ENCODE measurements around the gene EYS. TPM values are rescaled to one million over a fixed set of nuclear protein-coding genes. Genes with fewer than 3 reads are reported as not detected.

Gene EYS
- total RNA-seq, 1 experiment from 2014 or later: not detected

- TF ChIP-seq YY1 (IDR thresholded peaks at IDR 0.05; ENCODE audit: extremely low read depth, insufficient replicate concordance, low read depth, low read length) (no peak), POLR2AphosphoS5 (IDR thresholded peaks at IDR 0.05; ENCODE audit: low read depth, low read length) (no peak), RAD21 (IDR thresholded peaks at IDR 0.05; ENCODE audit: low read depth) (no peak), ELF1 (IDR thresholded peaks at IDR 0.05; ENCODE audit: borderline replicate concordance, low read depth) (no peak), CEBPB (IDR thresholded peaks at IDR 0.05; ENCODE audit: low read depth) (no peak), TCF7L2 (IDR thresholded peaks at IDR 0.05; ENCODE audit: borderline replicate concordance, extremely low read depth, insufficient read depth, insufficient read length) (no peak), SRF (IDR thresholded peaks at IDR 0.05; ENCODE audit: low read depth) (no peak)
These were observed 1448.3 kb downstream of the EYS start (continued) for GRCh38 chr6:64258752-64259151.

- ATAC-seq: no peak
- Histone ChIP-seq H3K4me1 (ENCODE audit: control insufficient read depth in 1 of 2, insufficient read depth in 2 of 2, low read length in 2 of 2) (no peaks in the 10 kb centered on the region), H4K20me1 (ENCODE audit: insufficient read depth) (no peaks in the 10 kb centered on the region), H3K27me3 (ENCODE audit: insufficient read depth, low read length) (no peaks in the 10 kb centered on the region), H3K9ac (ENCODE audit: low read length) (no peak overlapping the region), H3K36me3 (ENCODE audit: control insufficient read depth in 1 of 2, insufficient read depth in 2 of 2, low read length in 2 of 2) (no peaks in the 10 kb centered on the region), H3K9me3 (ENCODE audit: control insufficient read depth in 1 of 2, insufficient read depth in 1 of 2, low read depth in 1 of 2, low read length in 2 of 2) (peaks cover 0 to 3% of the 10 kb centered on the region in 2 experiments; a peak in 2 of 4 replicates), H3K9me2 (ENCODE audit: insufficient read depth) (no peaks in the 10 kb centered on the region), H3K4me2 (ENCODE audit: low read length) (no peak overlapping the region), H2AFZ (ENCODE audit: low read depth, low read length, poor library complexity, severe bottlenecking) (no peak overlapping the region), H3K79me2 (ENCODE audit: insufficient read depth, low read length) (no peaks in the 10 kb centered on the region), H3K4me3 (replicated peaks in 1 of 2; ENCODE audit: low read depth in 1 of 2, low read length in 2 of 2) (no peak overlapping the region), H3K27ac (ENCODE audit: low read depth, low read length) (no peak overlapping the region)
- TF ChIP-seq MAX (IDR thresholded peaks at IDR 0.05): no peak
- BruUV-seq (replicated peaks): no TSS peak
- ChIA-PET RAD21 (ENCODE audit: low non-redundant PET in 1 of 2, low total read pairs in 2 of 2, uncharacterized antibody in 2 of 2, unreplicated experiment in 2 of 2) (no interaction called here), CTCF (no interaction called here), POLR2A (no interaction called here)
- intact Hi-C loops (cut with micrococcal nuclease): no loop called here
- DNase-seq (ENCODE audit: low read depth, low spot score): no peak
These were observed 1448.7 kb downstream of the EYS start for GRCh38 chr6:64258302-64258701.

- ChIA-PET POLR2A (no interaction called here), CTCF (no interaction called here), RAD21 (ENCODE audit: low non-redundant PET in 1 of 2, low total read pairs in 2 of 2, uncharacterized antibody in 2 of 2, unreplicated experiment in 2 of 2) (no interaction called here)
- Histone ChIP-seq H4K20me1 (ENCODE audit: insufficient read depth) (no peaks in the 10 kb centered on the region), H3K4me1 (ENCODE audit: control insufficient read depth in 1 of 2, insufficient read depth in 2 of 2, low read length in 2 of 2) (no peaks in the 10 kb centered on the region), H2AFZ (ENCODE audit: low read depth, low read length, poor library complexity, severe bottlenecking) (no peak overlapping the region), H3K36me3 (ENCODE audit: control insufficient read depth in 1 of 2, insufficient read depth in 2 of 2, low read length in 2 of 2) (no peaks in the 10 kb centered on the region), H3K4me3 (replicated peaks in 1 of 2; ENCODE audit: low read depth in 1 of 2, low read length in 2 of 2) (no peak overlapping the region), H3K9me2 (ENCODE audit: insufficient read depth) (no peaks in the 10 kb centered on the region), H3K9me3 (ENCODE audit: control insufficient read depth in 1 of 2, insufficient read depth in 1 of 2, low read depth in 1 of 2, low read length in 2 of 2) (peaks cover 0 to 3% of the 10 kb centered on the region in 2 experiments; a peak in 2 of 4 replicates), H3K4me2 (ENCODE audit: low read length) (no peak overlapping the region), H3K27me3 (ENCODE audit: insufficient read depth, low read length) (no peaks in the 10 kb centered on the region), H3K9ac (ENCODE audit: low read length) (no peak overlapping the region), H3K79me2 (ENCODE audit: insufficient read depth, low read length) (no peaks in the 10 kb centered on the region), H3K27ac (ENCODE audit: low read depth, low read length) (no peak overlapping the region)
- ATAC-seq: no peak
- BruUV-seq (replicated peaks): no TSS peak
- intact Hi-C loops (cut with micrococcal nuclease): no loop called here
- no peak for DNase-seq (ENCODE audit: low read depth, low spot score)
- TF ChIP-seq ZFX (IDR thresholded peaks at IDR 0.05) (no peak), EZH2 (IDR thresholded peaks at IDR 0.05) (no peak), YY1 (IDR thresholded peaks at IDR 0.05; ENCODE audit: extremely low read depth, insufficient replicate concordance, low read depth, low read length) (no peak), SP1 (IDR thresholded peaks at IDR 0.05; ENCODE audit: low read depth) (no peak), EGR1 (IDR thresholded peaks at IDR 0.05; ENCODE audit: low read depth) (no peak), POLR2A (IDR thresholded peaks at IDR 0.05; ENCODE audit: borderline replicate concordance, extremely low read depth, insufficient read depth, insufficient read length) (no peak), MAX (IDR thresholded peaks at IDR 0.05) (no peak), CBX3 (IDR thresholded peaks at IDR 0.05; ENCODE audit: low read depth) (no peak), FOSL1 (IDR thresholded peaks at IDR 0.05; ENCODE audit: low read depth) (no peak)
These were observed 1449.4 kb downstream of the EYS start for GRCh38 chr6:64257586-64257985.
